ENCODE data around the gene PON3. TPM values are rescaled to one million over a fixed set of nuclear protein-coding genes. Genes with fewer than 3 reads are reported as not detected.

PON3 gene
- total RNA-seq, 1 experiment from 2014 or later = 5.3 TPM

- Mint-ChIP-seq H3K27me3 (ENCODE audit: unreplicated experiment) (no peaks in the 10 kb centered on the region), H3K4me3 (ENCODE audit: low read depth, unreplicated experiment) (peak overlapping the region; percentile 69), H3K9me3 (ENCODE audit: low read depth, unreplicated experiment) (no peaks in the 10 kb centered on the region), H3K27ac (ENCODE audit: unreplicated experiment) (peak overlapping the region; percentile 36), H3K36me3 (ENCODE audit: insufficient read depth, unreplicated experiment) (peaks cover 14% of the 10 kb centered on the region), H3K4me1 (ENCODE audit: low read depth, unreplicated experiment) (peaks cover 18% of the 10 kb centered on the region)
- no peak for TF ChIP-seq CTCF (IDR thresholded peaks at IDR 0.05; ENCODE audit: unreplicated experiment)
- intact Hi-C loops (cut with micrococcal nuclease; ENCODE audit: unreplicated experiment) = no loop called here
- CTCF ChIA-PET = no interaction called here
- no peak for DNase-seq
- BruUV-seq (replicated peaks) = TSS peak; percentile 56
Measured at GRCh38 chr7:95433952-95434556, 37.9 kb upstream of the PON3 start.

GRCh38 chr7:95433129-95433528, 37.0 kb upstream of the PON3 start:
- Mint-ChIP-seq H3K9me3 (ENCODE audit: low read depth, unreplicated experiment) (no peaks in the 10 kb centered on the region), H3K36me3 (ENCODE audit: insufficient read depth, unreplicated experiment) (peaks cover 14% of the 10 kb centered on the region), H3K4me3 (ENCODE audit: low read depth, unreplicated experiment) (peak overlapping the region; percentile 69), H3K4me1 (ENCODE audit: low read depth, unreplicated experiment) (peaks cover 18% of the 10 kb centered on the region), H3K27me3 (ENCODE audit: unreplicated experiment) (no peaks in the 10 kb centered on the region), H3K27ac (ENCODE audit: unreplicated experiment) (no peak overlapping the region)
- TF ChIP-seq CTCF (IDR thresholded peaks at IDR 0.05; ENCODE audit: unreplicated experiment) = no peak
- CTCF ChIA-PET = no interaction called here
- no peak for DNase-seq
- intact Hi-C loops (cut with micrococcal nuclease; ENCODE audit: unreplicated experiment) = no loop called here
- BruUV-seq (replicated peaks) = no TSS peak

- peaks cover 18% of the 10 kb centered on the region for H3K4me1 Mint-ChIP-seq (ENCODE audit: low read depth, unreplicated experiment)
- H3K9me3 Mint-ChIP-seq (ENCODE audit: low read depth, unreplicated experiment) = no peaks in the 10 kb centered on the region
- H3K27ac Mint-ChIP-seq (ENCODE audit: unreplicated experiment) = no peak overlapping the region
- BruUV-seq (replicated peaks) = no TSS peak
- CTCF ChIA-PET = no interaction called here
- intact Hi-C loops (cut with micrococcal nuclease; ENCODE audit: unreplicated experiment) = no loop called here
- TF ChIP-seq CTCF (IDR thresholded peaks at IDR 0.05; ENCODE audit: unreplicated experiment) = no peak
- H3K4me3 Mint-ChIP-seq (ENCODE audit: low read depth, unreplicated experiment) = no peak overlapping the region
- H3K36me3 Mint-ChIP-seq (ENCODE audit: insufficient read depth, unreplicated experiment) = peaks cover 14% of the 10 kb centered on the region
- DNase-seq = no peak
- H3K27me3 Mint-ChIP-seq (ENCODE audit: unreplicated experiment) = no peaks in the 10 kb centered on the region
Measured at GRCh38 chr7:95432606-95433005, 36.4 kb upstream of the PON3 start.

- Mint-ChIP-seq H3K36me3 (ENCODE audit: insufficient read depth, unreplicated experiment) (peaks cover 14% of the 10 kb centered on the region), H3K9me3 (ENCODE audit: low read depth, unreplicated experiment) (no peaks in the 10 kb centered on the region), H3K4me1 (ENCODE audit: low read depth, unreplicated experiment) (peaks cover 18% of the 10 kb centered on the region), H3K4me3 (ENCODE audit: low read depth, unreplicated experiment) (peak overlapping the region; percentile 16), H3K27ac (ENCODE audit: unreplicated experiment) (no peak overlapping the region), H3K27me3 (ENCODE audit: unreplicated experiment) (no peaks in the 10 kb centered on the region)
- peak; percentile 14 for DNase-seq
- no peak for TF ChIP-seq CTCF (IDR thresholded peaks at IDR 0.05; ENCODE audit: unreplicated experiment)
- CTCF ChIA-PET = interaction anchor here (0.6 to 0.7 kb wide), 2 partner anchors 35 to 64 kb away, joined by 3 read pairs; partner anchors contain the start of gene PON3
- BruUV-seq (replicated peaks) = no TSS peak
- intact Hi-C loops (cut with micrococcal nuclease; ENCODE audit: unreplicated experiment) = no loop called here
Measured at GRCh38 chr7:95430864-95431263, 34.7 kb upstream of the PON3 start.
